WTC11 (cell line): ENCODE results near the gene BORCS8. TPM values are rescaled to one million over a fixed set of nuclear protein-coding genes. Genes with fewer than 3 reads are reported as not detected.

ENCODE experiments used
- ATAC-seq: fragments of 200-7000 bp; cut with Tn5 transposase; 2 replicates; pipeline ENCODE4 v1.10.0; 2021; ENCODE audit warnings: mild to moderate bottlenecking, moderate library complexity
- Bru-seq: library from RNA; stranded (reverse); fragments of 400-500 nt; gene quantifications from one replicate; lab custom pipeline; 2021; lab: Mats Ljungman, UMichigan
- CTCF ChIA-PET: fragments of 300-600 bp; sonication (Branson Sonifier 250); formaldehyde crosslinking; loops from one replicate; lab custom pipeline; 2021; ENCODE audit warnings: antibody characterized with exemption; lab: Charles Lee
- POLR2A ChIA-PET: fragments of 350-600 bp; sonication (Branson Sonifier 250); formaldehyde crosslinking; loops from one replicate; lab custom pipeline; 2021; ENCODE audit warnings: antibody characterized with exemption; lab: Charles Lee
- DNase-seq: peaks from one replicate; pipeline ENCODE4 v3.0.0; 2021; ENCODE audit warnings: low spot score
- H3K27ac Mint-ChIP-seq: 2 replicates; pipeline ENCODE4 v1.8.0; 2021; ENCODE audit warnings: mixed read lengths
- H3K27me3 Mint-ChIP-seq: 2 replicates; pipeline ENCODE4 v1.8.0; 2021; ENCODE audit warnings: low read depth, mild to moderate bottlenecking, moderate library complexity, mixed read lengths
- H3K36me3 Mint-ChIP-seq: 2 replicates; pipeline ENCODE4 v1.8.0; 2021; ENCODE audit warnings: mixed read lengths
- H3K4me1 Mint-ChIP-seq: 2 replicates; pipeline ENCODE4 v1.8.0; 2022; ENCODE audit warnings: mixed read lengths
- H3K4me3 Mint-ChIP-seq: 2 replicates; pipeline ENCODE4 v1.8.0; 2021; ENCODE audit warnings: mild to moderate bottlenecking, moderate library complexity, mixed read lengths
- H3K9me3 Mint-ChIP-seq: 2 replicates; pipeline ENCODE4 v1.8.0; 2021; ENCODE audit warnings: mixed read lengths
- AFF4 ChIP-seq: sonication (generic); formaldehyde crosslinking; IDR thresholded peaks from 2 replicates; pipeline ENCODE4 v1.8.1; 2023; ENCODE audit warnings: mild to moderate bottlenecking, missing genetic modification reagents, borderline replicate concordance
- CREM ChIP-seq: sonication (generic); formaldehyde crosslinking; IDR thresholded peaks from 2 replicates; pipeline ENCODE4 v1.8.1; 2022; ENCODE audit warnings: mild to moderate bottlenecking, missing genetic modification reagents, moderate library complexity
- E2F5 ChIP-seq: sonication (generic); formaldehyde crosslinking; IDR thresholded peaks from 2 replicates; pipeline ENCODE4 v1.8.1; 2022; ENCODE audit warnings: mild to moderate bottlenecking, moderate library complexity, missing genetic modification reagents
- ERG ChIP-seq: fragments of 250-450 bp; sonication (Bioruptor Pico); IDR thresholded peaks from 2 replicates; pipeline ENCODE4 v1.8.0; 2021; ENCODE audit warnings: mild to moderate bottlenecking
- FOXJ3 ChIP-seq: sonication (generic); formaldehyde crosslinking; IDR thresholded peaks from 2 replicates; pipeline ENCODE4 v1.9.0; 2021; ENCODE audit warnings: missing genetic modification reagents, mild to moderate bottlenecking, borderline replicate concordance
- FOXP1 ChIP-seq: sonication (generic); formaldehyde crosslinking; IDR thresholded peaks from 2 replicates; pipeline ENCODE4 v1.8.0; 2022; ENCODE audit warnings: missing genetic modification reagents, mild to moderate bottlenecking, moderate library complexity, borderline replicate concordance
- GTF2I ChIP-seq: fragments of 250-450 bp; sonication (Bioruptor Pico); conservative IDR thresholded peaks from 2 replicates; pipeline ENCODE4 v1.4.0; 2021; ENCODE audit warnings: mild to moderate bottlenecking
- JAZF1 ChIP-seq: fragments of 250-450 bp; sonication (Bioruptor Pico); IDR thresholded peaks from 2 replicates; pipeline ENCODE4 v1.9.0; 2021; ENCODE audit warnings: moderate library complexity, mild to moderate bottlenecking, inconsistent platforms
- NFATC4 ChIP-seq: fragments of 250-450 bp; sonication (Bioruptor Pico); IDR thresholded peaks from 2 replicates; pipeline ENCODE4 v1.9.0; 2021; ENCODE audit warnings: mild to moderate bottlenecking
- TEAD4 ChIP-seq: sonication (generic); formaldehyde crosslinking; IDR thresholded peaks from 2 replicates; pipeline ENCODE4 v1.8.0; 2022; ENCODE audit warnings: mild to moderate bottlenecking, missing genetic modification reagents
- ZNF671 ChIP-seq: fragments of 250-450 bp; sonication (Bioruptor Pico); IDR thresholded peaks from 2 replicates; pipeline ENCODE4 v1.8.0; 2021; ENCODE audit warnings: mild to moderate bottlenecking
- long read RNA-seq, 3 experiments: library from RNA in 1 of 3; library from capped mRNA in 1 of 3; library from polyadenylated mRNA in 1 of 3; unstranded in 2 of 3; stranded (forward) in 1 of 3; transcript quantifications; one replicate each; pipeline ENCODE4 v2.0.0, GENCODE V29; 2021
- total RNA-seq: library from RNA; stranded (reverse); gene quantifications from 3 replicates; pipeline ENCODE4 v1.2.3, GENCODE V29; 2021
- TF ChIP-seq, protein P1 (sequence below): sonication (generic); formaldehyde crosslinking; IDR thresholded peaks from 2 replicates; pipeline ENCODE4 v1.8.1; 2023; ENCODE audit warnings: mild to moderate bottlenecking, missing genetic modification reagents
- TF ChIP-seq, protein P2 (sequence below): sonication (generic); formaldehyde crosslinking; IDR thresholded peaks from 2 replicates; pipeline ENCODE4 v1.8.0; 2022; ENCODE audit warnings: missing genetic modification reagents
- TF ChIP-seq, protein P3 (sequence below): sonication (generic); formaldehyde crosslinking; conservative IDR thresholded peaks from 2 replicates; pipeline ENCODE4 v1.8.1; 2023; ENCODE audit warnings: mild to moderate bottlenecking, low read depth, missing genetic modification reagents, moderate library complexity
- TF ChIP-seq, protein P4 (sequence below): sonication (generic); formaldehyde crosslinking; IDR thresholded peaks from 2 replicates; pipeline ENCODE4 v1.8.0; 2022; ENCODE audit warnings: mild to moderate bottlenecking, missing genetic modification reagents
- TF ChIP-seq, protein P5 (sequence below): sonication (generic); formaldehyde crosslinking; IDR thresholded peaks from 2 replicates; pipeline ENCODE4 v1.8.0; 2022; ENCODE audit warnings: mild to moderate bottlenecking, missing genetic modification reagents

Gene BORCS8
- total RNA-seq (18.4 to 24.2 TPM (median 20.9 TPM) in 3 replicates), Bru-seq, nascent RNA (percentile 63 among the genes with signal in this experiment)
- long read RNA-seq, experiment 1, transcript BORCS8-203 (4 exons, 1,489 nt) = major isoform, 13 of 29 reads
- long read RNA-seq, experiment 1, transcript BORCS8-202 (6 exons, 1,429 nt) = minor isoform, 11 of 29 reads
- long read RNA-seq, experiment 1, partial matches to known transcripts = 2 of 29 reads
- long read RNA-seq, experiment 1, other reads (novel, unspliced or antisense) = 2 of 29 reads
- long read RNA-seq, experiment 2, transcript BORCS8-203 (4 exons, 1,489 nt) = major isoform, 5 of 15 reads
- long read RNA-seq, experiment 2, partial matches to known transcripts = 4 of 15 reads
- long read RNA-seq, experiment 2, other reads (novel, unspliced or antisense) = 1 of 15 reads
- long read RNA-seq, experiment 3, transcript BORCS8-202 (6 exons, 1,429 nt) = major isoform, 15 of 34 reads
- long read RNA-seq, experiment 3, transcript BORCS8-203 (4 exons, 1,489 nt) = minor isoform, 12 of 34 reads
- long read RNA-seq, experiment 3, partial matches to known transcripts = 1 of 34 reads
- long read RNA-seq, experiment 3, other reads (novel, unspliced or antisense) = 4 of 34 reads

- ATAC-seq = peak; percentile 93
- DNase-seq = peak; percentile 100
- peaks cover 4% of the 10 kb centered on the region; the same call in 1 of the 2 replicates for H3K36me3 Mint-ChIP-seq
- ChIA-PET CTCF (interaction anchor here (0.5 to 2.5 kb wide), 15 partner anchors 11 to 362 kb away, joined by 3 to 12 read pairs (median 3); partner anchors contain the start of genes DDX49, NCAN and NR2C2AP), POLR2A (interaction anchor here (0.6 to 1.5 kb wide), 4 partner anchors 11 to 132 kb away, joined by 3 to 9 read pairs (median 6); partner anchors contain the start of gene NR2C2AP)
- H3K4me3 Mint-ChIP-seq = peak within 1 kb of the TSS; percentile 96
- H3K27ac Mint-ChIP-seq = peak within 1 kb of the TSS; percentile 97
- H3K27me3 Mint-ChIP-seq = no peaks in the 10 kb centered on the region
- peaks cover 15% of the 10 kb centered on the region; the same call in 1 of the 2 replicates for H3K4me1 Mint-ChIP-seq
- no peaks in the 10 kb centered on the region for H3K9me3 Mint-ChIP-seq
- TF ChIP-seq, protein P1, sequence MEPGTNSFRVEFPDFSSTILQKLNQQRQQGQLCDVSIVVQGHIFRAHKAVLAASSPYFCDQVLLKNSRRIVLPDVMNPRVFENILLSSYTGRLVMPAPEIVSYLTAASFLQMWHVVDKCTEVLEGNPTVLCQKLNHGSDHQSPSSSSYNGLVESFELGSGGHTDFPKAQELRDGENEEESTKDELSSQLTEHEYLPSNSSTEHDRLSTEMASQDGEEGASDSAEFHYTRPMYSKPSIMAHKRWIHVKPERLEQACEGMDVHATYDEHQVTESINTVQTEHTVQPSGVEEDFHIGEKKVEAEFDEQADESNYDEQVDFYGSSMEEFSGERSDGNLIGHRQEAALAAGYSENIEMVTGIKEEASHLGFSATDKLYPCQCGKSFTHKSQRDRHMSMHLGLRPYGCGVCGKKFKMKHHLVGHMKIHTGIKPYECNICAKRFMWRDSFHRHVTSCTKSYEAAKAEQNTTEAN = peak; percentile 77; the same call in 1 of the 2 replicates
- TF ChIP-seq JAZF1 (CRISPR knock-in tag) (no peak), AFF4 (CRISPR knock-in tag) (no peak), TEAD4 (CRISPR knock-in tag) (no peak), ZNF671 (CRISPR knock-in tag) (no peak), FOXP1 (peak; percentile 76), ERG (CRISPR knock-in tag) (no peak), E2F5 (peak; percentile 77), CREM (CRISPR knock-in tag) (no peak), FOXJ3 (CRISPR knock-in tag) (no peak), NFATC4 (CRISPR knock-in tag) (no peak), GTF2I (0 out of 2 replicates have a peak, but pooled peaks have one; percentile 3)
- TF ChIP-seq, protein P2, sequence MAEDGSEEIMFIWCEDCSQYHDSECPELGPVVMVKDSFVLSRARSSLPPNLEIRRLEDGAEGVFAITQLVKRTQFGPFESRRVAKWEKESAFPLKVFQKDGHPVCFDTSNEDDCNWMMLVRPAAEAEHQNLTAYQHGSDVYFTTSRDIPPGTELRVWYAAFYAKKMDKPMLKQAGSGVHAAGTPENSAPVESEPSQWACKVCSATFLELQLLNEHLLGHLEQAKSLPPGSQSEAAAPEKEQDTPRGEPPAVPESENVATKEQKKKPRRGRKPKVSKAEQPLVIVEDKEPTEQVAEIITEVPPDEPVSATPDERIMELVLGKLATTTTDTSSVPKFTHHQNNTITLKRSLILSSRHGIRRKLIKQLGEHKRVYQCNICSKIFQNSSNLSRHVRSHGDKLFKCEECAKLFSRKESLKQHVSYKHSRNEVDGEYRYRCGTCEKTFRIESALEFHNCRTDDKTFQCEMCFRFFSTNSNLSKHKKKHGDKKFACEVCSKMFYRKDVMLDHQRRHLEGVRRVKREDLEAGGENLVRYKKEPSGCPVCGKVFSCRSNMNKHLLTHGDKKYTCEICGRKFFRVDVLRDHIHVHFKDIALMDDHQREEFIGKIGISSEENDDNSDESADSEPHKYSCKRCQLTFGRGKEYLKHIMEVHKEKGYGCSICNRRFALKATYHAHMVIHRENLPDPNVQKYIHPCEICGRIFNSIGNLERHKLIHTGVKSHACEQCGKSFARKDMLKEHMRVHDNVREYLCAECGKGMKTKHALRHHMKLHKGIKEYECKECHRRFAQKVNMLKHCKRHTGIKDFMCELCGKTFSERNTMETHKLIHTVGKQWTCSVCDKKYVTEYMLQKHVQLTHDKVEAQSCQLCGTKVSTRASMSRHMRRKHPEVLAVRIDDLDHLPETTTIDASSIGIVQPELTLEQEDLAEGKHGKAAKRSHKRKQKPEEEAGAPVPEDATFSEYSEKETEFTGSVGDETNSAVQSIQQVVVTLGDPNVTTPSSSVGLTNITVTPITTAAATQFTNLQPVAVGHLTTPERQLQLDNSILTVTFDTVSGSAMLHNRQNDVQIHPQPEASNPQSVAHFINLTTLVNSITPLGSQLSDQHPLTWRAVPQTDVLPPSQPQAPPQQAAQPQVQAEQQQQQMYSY (CRISPR knock-in tag) = no peak
- TF ChIP-seq, protein P3, sequence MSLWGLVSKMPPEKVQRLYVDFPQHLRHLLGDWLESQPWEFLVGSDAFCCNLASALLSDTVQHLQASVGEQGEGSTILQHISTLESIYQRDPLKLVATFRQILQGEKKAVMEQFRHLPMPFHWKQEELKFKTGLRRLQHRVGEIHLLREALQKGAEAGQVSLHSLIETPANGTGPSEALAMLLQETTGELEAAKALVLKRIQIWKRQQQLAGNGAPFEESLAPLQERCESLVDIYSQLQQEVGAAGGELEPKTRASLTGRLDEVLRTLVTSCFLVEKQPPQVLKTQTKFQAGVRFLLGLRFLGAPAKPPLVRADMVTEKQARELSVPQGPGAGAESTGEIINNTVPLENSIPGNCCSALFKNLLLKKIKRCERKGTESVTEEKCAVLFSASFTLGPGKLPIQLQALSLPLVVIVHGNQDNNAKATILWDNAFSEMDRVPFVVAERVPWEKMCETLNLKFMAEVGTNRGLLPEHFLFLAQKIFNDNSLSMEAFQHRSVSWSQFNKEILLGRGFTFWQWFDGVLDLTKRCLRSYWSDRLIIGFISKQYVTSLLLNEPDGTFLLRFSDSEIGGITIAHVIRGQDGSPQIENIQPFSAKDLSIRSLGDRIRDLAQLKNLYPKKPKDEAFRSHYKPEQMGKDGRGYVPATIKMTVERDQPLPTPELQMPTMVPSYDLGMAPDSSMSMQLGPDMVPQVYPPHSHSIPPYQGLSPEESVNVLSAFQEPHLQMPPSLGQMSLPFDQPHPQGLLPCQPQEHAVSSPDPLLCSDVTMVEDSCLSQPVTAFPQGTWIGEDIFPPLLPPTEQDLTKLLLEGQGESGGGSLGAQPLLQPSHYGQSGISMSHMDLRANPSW (CRISPR knock-in tag) = no peak
- TF ChIP-seq, protein P4, sequence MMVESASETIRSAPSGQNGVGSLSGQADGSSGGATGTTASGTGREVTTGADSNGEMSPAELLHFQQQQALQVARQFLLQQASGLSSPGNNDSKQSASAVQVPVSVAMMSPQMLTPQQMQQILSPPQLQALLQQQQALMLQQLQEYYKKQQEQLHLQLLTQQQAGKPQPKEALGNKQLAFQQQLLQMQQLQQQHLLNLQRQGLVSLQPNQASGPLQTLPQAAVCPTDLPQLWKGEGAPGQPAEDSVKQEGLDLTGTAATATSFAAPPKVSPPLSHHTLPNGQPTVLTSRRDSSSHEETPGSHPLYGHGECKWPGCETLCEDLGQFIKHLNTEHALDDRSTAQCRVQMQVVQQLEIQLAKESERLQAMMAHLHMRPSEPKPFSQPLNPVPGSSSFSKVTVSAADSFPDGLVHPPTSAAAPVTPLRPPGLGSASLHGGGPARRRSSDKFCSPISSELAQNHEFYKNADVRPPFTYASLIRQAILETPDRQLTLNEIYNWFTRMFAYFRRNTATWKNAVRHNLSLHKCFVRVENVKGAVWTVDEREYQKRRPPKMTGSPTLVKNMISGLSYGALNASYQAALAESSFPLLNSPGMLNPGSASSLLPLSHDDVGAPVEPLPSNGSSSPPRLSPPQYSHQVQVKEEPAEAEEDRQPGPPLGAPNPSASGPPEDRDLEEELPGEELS = 0 out of 2 replicates have a peak, but pooled peaks have one; percentile 48
- TF ChIP-seq, protein P5, sequence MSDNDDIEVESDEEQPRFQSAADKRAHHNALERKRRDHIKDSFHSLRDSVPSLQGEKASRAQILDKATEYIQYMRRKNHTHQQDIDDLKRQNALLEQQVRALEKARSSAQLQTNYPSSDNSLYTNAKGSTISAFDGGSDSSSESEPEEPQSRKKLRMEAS (CRISPR knock-in tag) = peak; percentile 77
Observed at GRCh38 chr19:19192078-19192882, at the start of gene BORCS8, which contains the start of gene RFXANK. TSS of gene BORCS8 (minus strand) at chr19:19192152. CDS start at chr19:19192117, 35 bp downstream. TSS of gene RFXANK (plus strand) at chr19:19192258. CDS start at chr19:19193947, 1,689 bp downstream.
